ENCODE data around the gene KLF7. TPM values are rescaled to one million over a fixed set of nuclear protein-coding genes. Genes with fewer than 3 reads are reported as not detected.

KLF7 gene
- total and polyA plus RNA-seq, 4 donors: 1.9 to 11.5 (median 4.5) TPM

DNA sequence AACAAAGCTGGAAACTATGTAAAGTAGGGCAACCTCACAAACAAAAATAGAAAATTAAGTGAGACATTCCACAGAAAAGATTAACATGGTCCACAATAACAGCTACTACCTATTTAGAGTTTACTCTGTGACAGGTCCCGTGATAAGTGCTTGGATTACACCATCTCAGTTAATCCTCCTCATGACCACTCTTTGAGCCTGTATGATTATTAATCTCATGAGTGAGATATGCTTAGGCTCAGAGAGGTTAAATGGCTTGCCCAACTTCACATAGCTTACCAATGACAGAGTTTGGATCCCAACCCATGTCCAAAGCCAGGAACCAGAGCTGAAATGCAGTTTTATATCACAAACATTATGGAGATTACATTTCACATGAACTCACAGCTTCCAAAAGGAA, 37.3 kb upstream of the KLF7 start:
- no peaks in the 10 kb centered on the region for H3K36me3 ChIP-seq (ENCODE audit: control insufficient read depth in 4 of 4, insufficient read depth in 3 of 4, low read depth in 1 of 4, low read length in 3 of 4)
- 34% methylated on average over 1 of the region's 1 CpG for WGBS
- TF ChIP-seq REST (IDR thresholded peaks at IDR 0.05): no peak
- no peak for TF ChIP-seq FOXA2 (IDR thresholded peaks at IDR 0.05)
- TF ChIP-seq, protein P1, sequence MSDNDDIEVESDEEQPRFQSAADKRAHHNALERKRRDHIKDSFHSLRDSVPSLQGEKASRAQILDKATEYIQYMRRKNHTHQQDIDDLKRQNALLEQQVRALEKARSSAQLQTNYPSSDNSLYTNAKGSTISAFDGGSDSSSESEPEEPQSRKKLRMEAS (IDR thresholded peaks at IDR 0.05): no peak
- TF ChIP-seq GABPA (IDR thresholded peaks at IDR 0.05 in 1 of 2, conservative IDR thresholded peaks at IDR 0.05 in 1 of 2): no peak

DNA sequence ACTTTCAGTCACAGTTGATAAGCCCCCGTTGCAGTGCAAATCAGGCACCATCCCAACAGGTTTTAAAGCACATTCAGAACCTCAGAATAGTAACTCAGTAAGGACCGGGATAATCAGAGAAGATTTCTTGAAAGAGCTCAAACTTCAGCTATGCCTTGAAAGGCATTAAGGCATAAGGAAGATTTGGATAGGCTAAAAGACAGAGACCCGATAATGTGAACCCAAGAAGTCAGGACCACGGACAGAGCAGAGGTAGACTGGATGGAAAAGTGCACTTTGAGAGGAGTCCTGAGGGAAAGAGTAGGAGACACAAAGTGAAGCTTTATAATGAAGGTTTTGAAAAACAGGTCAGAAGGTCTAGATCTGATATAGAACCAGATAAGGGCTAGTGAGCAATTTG, 36.9 kb upstream of the KLF7 start:
- Histone ChIP-seq H3K27me3 (ENCODE audit: control insufficient read depth in 4 of 4, insufficient read depth in 4 of 4, low read length in 3 of 4) (no peaks in the 10 kb centered on the region), H3K4me1 (ENCODE audit: control insufficient read depth in 4 of 4, insufficient read depth in 4 of 4, low read length in 3 of 4) (no peaks in the 10 kb centered on the region), H3K9me3 (ENCODE audit: control insufficient read depth in 4 of 4, low read length in 3 of 4) (no peaks in the 10 kb centered on the region), H3K36me3 (ENCODE audit: control insufficient read depth in 4 of 4, insufficient read depth in 3 of 4, low read depth in 1 of 4, low read length in 3 of 4) (no peaks in the 10 kb centered on the region), H3K4me3 (ENCODE audit: low read depth in 1 of 3, low read length in 3 of 3) (no peak overlapping the region), H3K9ac (ENCODE audit: low read depth in 1 of 2, low read length in 2 of 2) (no peak overlapping the region), H3K27ac (ENCODE audit: low read depth in 1 of 2, low read length in 2 of 2) (no peak overlapping the region)
- no peak for DNase-seq (ENCODE audit: low spot score)
- 30% methylated on average over 4 of the region's 4 CpGs for WGBS
- TF ChIP-seq, protein P2, sequence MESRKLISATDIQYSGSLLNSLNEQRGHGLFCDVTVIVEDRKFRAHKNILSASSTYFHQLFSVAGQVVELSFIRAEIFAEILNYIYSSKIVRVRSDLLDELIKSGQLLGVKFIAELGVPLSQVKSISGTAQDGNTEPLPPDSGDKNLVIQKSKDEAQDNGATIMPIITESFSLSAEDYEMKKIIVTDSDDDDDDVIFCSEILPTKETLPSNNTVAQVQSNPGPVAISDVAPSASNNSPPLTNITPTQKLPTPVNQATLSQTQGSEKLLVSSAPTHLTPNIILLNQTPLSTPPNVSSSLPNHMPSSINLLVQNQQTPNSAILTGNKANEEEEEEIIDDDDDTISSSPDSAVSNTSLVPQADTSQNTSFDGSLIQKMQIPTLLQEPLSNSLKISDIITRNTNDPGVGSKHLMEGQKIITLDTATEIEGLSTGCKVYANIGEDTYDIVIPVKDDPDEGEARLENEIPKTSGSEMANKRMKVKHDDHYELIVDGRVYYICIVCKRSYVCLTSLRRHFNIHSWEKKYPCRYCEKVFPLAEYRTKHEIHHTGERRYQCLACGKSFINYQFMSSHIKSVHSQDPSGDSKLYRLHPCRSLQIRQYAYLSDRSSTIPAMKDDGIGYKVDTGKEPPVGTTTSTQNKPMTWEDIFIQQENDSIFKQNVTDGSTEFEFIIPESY (IDR thresholded peaks at IDR 0.05): no peak
- TF ChIP-seq REST (IDR thresholded peaks at IDR 0.05): peak; percentile 97
- no peak for TF ChIP-seq FOXA2 (IDR thresholded peaks at IDR 0.05)
- no peak for TF ChIP-seq HNF4G (IDR thresholded peaks at IDR 0.05)

More for the DNA sequence above, 37.3 kb upstream of the KLF7 start:
- H3K27ac ChIP-seq (ENCODE audit: low read depth in 1 of 2, low read length in 2 of 2): no peak overlapping the region
- H3K9ac ChIP-seq (ENCODE audit: low read depth in 1 of 2, low read length in 2 of 2): no peak overlapping the region
- no peaks in the 10 kb centered on the region for H3K27me3 ChIP-seq (ENCODE audit: control insufficient read depth in 4 of 4, insufficient read depth in 4 of 4, low read length in 3 of 4)
- no peak for DNase-seq (ENCODE audit: low spot score)
- H3K4me3 ChIP-seq (ENCODE audit: low read depth in 1 of 3, low read length in 3 of 3): no peak overlapping the region
- H3K4me1 ChIP-seq (ENCODE audit: control insufficient read depth in 4 of 4, insufficient read depth in 4 of 4, low read length in 3 of 4): no peaks in the 10 kb centered on the region
- no peaks in the 10 kb centered on the region for H3K9me3 ChIP-seq (ENCODE audit: control insufficient read depth in 4 of 4, low read length in 3 of 4)

DNA sequence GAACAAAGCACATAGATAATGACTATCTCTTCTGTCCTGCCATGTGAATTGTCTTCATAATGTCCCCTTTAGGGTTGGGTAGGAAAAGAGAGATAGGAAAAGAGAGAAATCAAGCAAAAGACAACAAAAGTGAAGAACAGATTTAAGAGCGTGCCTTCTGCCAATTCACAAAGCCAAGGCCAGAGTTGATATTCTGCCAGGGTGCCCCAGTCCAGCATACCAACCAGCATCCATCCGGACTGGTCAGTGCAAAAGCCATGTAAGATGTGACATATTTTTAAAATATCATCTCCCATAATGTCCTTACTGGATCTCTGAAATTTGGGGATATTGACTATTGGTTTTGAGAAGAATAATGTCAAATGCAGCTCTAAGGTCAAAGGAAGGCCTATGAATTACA, 35.7 kb upstream of the KLF7 start:
- no peak for DNase-seq (ENCODE audit: low spot score)
- H3K9ac ChIP-seq (ENCODE audit: low read depth in 1 of 2, low read length in 2 of 2): no peak overlapping the region
- H3K36me3 ChIP-seq (ENCODE audit: control insufficient read depth in 4 of 4, insufficient read depth in 3 of 4, low read depth in 1 of 4, low read length in 3 of 4): no peaks in the 10 kb centered on the region
- H3K9me3 ChIP-seq (ENCODE audit: control insufficient read depth in 4 of 4, low read length in 3 of 4): no peaks in the 10 kb centered on the region
- H3K4me1 ChIP-seq (ENCODE audit: control insufficient read depth in 4 of 4, insufficient read depth in 4 of 4, low read length in 3 of 4): no peaks in the 10 kb centered on the region
- no peaks in the 10 kb centered on the region for H3K27me3 ChIP-seq (ENCODE audit: control insufficient read depth in 4 of 4, insufficient read depth in 4 of 4, low read length in 3 of 4)
- H3K27ac ChIP-seq (ENCODE audit: low read depth in 1 of 2, low read length in 2 of 2): no peak overlapping the region
- 92% methylated on average over 2 of the region's 2 CpGs for WGBS
- H3K4me3 ChIP-seq (ENCODE audit: low read depth in 1 of 3, low read length in 3 of 3): no peak overlapping the region
- no peak for TF ChIP-seq TAF1 (conservative IDR thresholded peaks at IDR 0.05)
- TF ChIP-seq RAD21 (IDR thresholded peaks at IDR 0.05): no peak
- no peak for TF ChIP-seq SP1 (IDR thresholded peaks at IDR 0.05)
- no peak for TF ChIP-seq REST (IDR thresholded peaks at IDR 0.05)
- TF ChIP-seq FOXA2 (IDR thresholded peaks at IDR 0.05): no peak
- TF ChIP-seq FOXA1 (IDR thresholded peaks at IDR 0.05): no peak
- TF ChIP-seq YY1 (IDR thresholded peaks at IDR 0.05): no peak
- TF ChIP-seq JUND (IDR thresholded peaks at IDR 0.05): no peak
- no peak for TF ChIP-seq ATF3 (IDR thresholded peaks at IDR 0.05)
- no peak for TF ChIP-seq HNF4G (IDR thresholded peaks at IDR 0.05)

Measured in liver (tissue), 9 donors.